H4 (cell line): ENCODE data around the gene FAM174C. TPM values are rescaled to one million over a fixed set of nuclear protein-coding genes. Genes with fewer than 3 reads are reported as not detected.

Source experiments
- DNase-seq: peaks from one replicate; pipeline ENCODE4 v3.0.0-alpha.2; 2015; ENCODE audit warnings: low spot score
- total RNA-seq: library from RNA; depleted of rRNA; stranded (reverse); fragments of >200 nt; shearing (Covaris generic); gene quantifications from 2 replicates; pipeline ENCODE4 v1.2.3, GENCODE V29; 2014; rRNA removed

Gene FAM174C
- 49.8 and 59.5 TPM in 2 replicates for total RNA-seq

DNA sequence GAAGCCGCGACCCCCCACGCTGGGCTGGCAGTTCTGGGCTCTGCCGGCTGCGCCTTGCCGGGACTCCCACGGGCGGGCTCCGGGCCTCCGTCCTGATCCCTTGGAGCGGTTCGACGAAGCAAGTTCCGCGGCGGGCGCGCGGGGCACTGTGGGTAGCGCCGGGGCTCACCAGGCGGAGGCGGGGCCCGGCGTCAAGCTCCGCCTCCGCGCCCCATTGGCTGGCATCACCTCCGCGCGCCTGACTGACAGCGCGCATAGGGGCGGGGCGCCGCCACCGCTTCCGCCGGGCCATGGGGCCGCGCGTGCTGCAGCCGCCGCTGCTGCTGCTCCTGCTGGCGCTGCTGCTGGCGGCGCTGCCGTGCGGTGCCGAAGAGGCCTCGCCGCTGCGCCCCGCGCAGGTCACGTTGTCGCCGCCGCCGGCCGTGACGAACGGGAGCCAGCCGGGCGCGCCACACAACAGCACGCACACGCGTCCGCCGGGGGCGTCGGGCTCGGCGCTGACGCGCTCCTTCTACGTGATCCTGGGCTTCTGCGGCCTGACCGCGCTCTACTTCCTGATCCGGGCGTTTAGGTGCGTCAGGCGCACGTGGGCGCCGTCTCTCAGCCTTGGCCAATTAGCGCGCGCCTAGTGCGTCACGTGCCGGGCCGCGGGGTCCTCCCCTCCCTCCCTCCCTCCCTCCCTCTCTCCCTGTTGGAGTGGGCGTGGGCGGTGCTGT is at the start of gene FAM174C:
FAM174C (plus strand) TSS at position 271 of the 716 bp plus-strand sequence; CDS start at position 291, 20 bp downstream.
- peak; percentile 95 for DNase-seq

DNA sequence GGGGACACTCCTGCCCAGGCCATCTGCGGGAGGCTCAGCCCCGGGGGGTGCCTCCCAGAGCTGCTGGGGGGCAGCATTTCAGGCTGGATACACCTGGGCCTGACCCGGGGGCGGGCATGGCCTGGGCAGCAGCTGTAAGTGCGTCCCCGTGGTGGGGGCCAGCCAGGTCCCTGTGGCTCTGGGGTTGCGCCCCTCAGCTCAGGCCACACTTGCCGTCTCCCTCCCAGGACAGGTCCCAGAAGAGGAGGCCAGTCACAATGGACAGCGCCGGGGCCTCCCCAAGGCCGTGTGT is 49.2 kb upstream of the FAM174C start:
- DNase-seq, result no peak

DNA sequence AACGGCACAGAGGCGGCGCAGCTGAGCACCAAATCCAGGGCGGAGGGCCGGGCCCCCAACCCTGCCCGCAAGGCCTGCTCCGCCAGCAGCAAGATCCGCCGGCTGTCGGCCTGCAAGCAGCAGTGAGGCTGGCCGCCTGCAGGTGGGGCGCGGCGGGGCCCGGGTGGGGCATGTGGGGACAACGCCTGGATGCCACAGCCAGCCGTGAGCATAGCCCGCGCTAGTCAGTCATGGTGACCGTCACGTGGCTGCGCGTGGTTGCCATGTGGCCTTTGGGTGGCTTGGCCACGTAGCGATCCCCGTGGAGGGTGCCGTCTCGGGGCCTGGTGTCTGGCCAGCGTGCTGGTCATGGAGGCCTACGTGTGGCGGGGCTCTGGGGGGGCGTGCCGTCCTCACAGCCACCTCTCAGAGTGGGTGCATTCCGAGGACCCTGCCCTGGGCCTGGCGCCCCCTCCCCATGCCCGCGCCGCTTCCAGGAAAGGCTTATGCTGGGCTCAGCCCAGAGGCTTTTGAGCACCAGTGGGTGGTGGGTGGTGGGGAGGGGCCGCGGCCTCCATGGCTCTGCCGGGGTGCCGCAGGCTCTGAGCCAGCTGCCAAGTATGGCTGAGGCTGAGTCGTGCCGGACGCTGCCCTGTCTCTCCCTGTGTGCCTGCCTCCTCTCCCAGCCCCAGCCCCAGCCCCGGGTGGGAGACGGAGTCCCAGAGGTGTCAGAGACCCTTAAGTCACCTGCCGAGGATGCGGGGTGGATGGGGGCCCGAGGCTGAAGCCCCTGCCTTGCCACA is 48.6 kb upstream of the FAM174C start:
- DNase-seq, result no peak

DNA sequence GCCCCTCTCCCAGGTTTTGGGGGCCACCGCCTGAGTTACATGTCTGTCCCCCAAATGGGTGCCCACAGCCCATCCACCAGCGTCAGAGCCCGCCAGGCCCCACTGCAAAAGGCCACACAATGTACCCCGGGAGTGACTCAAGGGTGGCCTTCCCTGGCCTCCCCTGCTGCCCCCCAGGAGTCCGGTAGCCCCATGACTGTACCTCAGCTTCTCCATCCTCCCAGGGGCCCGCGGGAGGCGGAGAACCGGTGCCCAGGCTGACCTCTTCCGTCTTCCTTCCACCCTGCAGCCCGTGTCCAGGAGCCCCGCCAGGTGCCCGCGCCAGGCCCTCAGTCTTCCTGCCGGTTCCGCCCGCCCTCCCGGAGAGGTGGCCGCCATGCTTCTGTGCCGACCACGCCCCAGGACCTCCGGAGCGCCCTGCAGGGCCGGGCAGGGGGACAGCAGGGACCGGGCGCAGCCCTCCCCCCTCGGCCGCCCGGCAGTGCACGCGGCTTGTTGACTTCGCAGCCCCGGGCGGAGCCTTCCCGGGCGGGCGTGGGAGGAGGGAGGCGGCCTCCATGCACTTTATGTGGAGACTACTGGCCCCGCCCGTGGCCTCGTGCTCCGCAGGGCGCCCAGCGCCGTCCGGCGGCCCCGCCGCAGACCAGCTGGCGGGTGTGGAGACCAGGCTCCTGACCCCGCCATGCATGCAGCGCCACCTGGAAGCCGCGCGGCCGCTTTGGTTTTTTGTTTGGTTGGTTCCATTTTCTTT is 47.9 kb upstream of the FAM174C start:
- DNase-seq, result no peak

DNA sequence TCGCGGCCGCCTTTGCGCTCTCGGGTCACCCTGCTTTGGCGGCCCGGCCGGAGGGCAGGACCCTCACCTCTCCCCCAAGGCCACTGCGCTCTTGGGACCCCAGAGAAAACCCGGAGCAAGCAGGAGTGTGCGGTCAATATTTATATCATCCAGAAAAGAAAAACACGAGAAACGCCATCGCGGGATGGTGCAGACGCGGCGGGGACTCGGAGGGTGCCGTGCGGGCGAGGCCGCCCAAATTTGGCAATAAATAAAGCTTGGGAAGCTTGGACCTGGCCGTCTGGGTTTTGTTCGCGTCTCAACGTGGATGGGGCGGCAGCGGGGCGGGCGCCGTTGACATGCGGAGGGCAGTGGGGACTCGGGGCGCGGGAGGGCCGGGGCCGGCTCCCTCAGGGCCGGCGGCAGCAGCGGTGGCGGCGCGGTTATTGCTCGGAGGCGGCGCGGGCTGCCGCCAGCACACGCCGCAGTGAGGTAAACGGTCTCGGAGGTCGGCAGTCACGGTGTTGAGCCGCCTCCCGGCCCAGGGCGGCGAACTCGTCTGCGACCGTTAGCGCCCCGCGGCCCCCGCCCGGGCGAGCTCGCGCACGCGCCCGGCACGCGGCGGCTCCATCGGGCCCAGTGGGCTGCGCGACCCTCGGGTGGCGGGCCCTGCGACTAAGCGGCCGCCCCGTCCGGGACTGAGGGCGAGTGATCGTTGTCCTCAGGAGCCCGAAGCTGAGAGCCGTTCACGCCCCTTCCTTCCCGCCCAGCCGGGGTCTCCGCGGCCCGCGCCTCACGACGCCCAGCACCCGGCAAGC is 47.0 kb upstream of the FAM174C start:
- DNase-seq, result no peak

DNA sequence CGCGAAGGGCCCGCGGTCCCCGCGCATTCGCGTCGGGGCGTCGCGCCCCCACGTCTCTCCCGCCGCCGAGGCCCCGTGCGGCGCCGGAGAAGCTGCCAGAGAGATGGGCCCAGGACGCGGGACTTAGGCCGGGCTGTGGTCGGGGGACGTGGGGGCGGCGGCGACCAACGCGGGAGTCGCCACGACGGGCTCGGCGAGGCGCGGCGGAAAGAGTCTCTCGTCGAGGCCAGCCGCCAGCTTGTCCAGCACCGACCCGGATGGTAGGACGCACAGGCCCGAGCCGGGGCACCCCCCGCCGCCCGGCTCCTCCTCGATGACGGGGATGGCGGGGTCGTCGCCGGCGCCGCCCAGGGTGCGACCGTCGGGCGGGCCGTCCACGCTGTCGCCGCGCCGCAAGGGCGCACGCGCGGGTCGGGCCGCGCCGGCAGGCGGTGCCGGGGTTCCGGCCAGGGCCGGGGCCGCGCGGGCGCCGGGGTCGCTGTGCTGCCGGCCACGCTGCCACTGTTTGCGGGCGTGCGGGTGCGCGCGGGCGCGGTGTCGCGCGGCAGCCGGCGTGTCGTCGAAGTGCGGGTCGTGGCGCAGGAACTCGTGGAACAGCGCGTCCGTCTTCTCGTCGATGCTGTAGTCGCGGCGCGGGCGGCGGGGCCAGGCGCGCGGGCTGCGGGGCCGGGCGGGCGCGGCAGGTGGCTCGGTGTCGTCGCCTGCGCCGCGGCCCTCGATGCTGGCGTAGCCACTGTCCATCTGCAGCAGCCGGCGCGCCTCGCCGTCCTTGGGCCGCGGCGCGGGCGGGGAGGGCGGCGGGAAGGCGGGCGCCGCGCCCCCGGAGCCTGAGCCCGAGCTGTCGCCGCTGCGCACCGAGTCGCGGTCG is 46.0 kb upstream of the FAM174C start:
- no peak for DNase-seq

DNA sequence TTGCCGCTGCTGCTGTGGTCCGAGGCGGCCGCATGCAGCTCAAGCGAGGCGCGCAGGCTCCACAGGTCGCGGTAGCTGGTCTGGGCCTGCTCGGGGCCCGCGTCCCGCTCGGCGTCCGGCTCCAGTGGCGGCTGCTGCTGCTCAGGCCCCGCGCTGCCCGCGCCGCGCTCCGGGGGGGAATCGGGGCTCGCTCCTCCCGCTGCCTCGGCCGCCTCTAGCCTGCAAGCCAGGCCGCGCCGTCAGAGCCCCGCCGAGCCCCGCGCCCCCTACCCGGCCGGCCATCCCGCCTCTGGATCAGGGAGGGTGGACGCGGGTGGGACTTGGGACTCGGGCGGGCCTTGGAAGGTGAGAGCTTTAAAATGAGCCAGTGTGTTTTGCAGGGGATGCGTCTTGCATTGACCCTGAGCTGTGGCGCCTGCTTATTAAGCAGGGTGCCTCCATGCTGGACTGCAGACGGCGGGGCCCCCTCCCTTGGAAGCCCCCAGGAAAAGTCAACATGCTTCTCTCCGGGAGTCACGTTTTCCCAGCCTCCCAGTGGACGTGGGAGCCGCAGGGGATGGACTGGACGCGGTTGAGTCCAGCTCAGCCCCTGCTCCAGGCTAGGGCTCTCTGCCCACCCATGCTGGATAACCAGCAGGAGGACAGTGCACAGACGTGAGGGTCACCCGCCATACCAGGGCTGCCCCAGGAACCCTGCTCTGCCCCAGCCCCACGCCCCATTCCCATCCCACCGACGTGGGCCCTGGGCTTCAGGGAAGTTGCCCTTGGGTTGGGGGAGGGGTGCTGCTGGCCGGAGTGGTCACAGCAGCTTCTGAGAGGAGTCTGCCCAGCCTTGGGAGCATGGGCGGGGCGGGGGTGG is 45.2 kb upstream of the FAM174C start:
- no peak for DNase-seq

DNA sequence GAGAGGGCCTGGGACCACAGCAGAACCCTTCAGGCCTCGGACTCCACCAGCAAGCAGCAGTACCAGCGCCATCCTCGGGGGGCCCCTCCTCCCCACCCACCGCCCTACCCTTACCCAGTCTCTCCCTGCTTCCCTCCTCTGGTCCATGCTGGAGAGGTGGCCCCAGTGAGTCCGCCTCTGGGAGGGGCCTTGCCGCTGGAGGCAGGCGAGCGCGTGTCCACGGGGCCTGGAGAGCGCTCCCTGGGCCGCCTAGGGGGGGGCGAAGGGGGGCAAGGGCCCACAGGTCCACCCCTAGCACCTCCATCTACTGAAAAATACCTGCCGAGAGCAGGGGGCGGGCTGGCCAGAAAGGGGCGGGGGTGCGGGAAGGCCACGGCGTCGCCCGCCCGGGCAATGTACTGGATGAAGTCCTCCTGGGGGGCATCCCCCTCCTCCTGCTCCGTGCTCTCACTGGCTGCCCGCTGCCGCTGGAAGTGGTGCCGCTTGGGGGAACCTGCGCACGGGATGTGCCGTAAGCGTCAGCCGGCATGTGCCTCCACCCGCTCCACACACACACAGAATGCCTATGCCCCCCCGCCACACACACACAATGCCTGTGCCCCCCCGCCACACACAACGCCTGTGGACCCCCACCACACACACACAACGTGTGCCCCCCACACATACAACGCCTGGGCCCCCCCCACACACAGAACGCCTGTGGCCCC is 44.4 kb upstream of the FAM174C start:
- no peak for DNase-seq

DNA sequence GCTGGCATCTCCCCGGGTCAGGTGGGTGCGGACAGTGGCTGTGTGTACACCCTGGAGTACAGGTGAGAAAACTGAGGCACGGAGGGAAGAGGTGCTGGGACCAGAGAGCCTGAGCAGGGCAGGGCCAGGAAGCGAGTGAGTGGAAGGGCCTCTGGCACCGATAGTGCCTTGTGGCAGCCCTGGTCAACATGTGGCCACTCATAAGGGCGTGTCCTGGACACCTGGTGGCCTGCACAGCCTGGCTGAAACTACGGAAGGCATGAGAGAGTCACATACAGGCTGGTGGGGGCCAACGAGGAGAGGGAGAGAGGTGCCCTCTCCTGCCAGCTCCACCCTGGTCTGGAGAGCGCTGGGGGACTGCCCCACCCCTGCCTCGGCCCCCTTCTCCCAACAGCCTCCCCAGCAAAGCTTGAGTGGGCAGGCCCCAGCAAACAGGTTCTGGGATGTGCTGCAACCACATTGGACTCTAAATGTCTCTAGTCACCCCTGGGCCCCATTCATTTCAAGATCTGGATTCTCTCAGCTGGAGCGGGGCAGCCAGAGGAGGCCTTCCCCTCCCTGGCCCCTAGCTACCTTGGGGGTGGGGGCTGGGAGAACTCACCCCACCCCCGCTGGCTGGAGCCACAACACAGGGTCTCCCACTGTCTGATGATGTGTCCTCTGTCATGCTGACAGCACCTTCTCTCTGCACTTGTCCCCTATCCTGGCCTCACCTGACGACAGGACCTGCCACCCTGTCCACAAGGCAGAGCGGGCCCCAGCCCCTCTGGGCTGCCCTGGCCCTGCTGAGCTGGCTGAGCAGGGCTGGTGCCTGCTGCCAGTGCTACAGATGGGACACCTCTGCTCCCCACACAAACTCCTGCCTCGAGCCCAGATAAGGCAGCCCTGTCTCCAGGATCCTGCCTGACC is 43.3 kb upstream of the FAM174C start:
- no peak for DNase-seq

DNA sequence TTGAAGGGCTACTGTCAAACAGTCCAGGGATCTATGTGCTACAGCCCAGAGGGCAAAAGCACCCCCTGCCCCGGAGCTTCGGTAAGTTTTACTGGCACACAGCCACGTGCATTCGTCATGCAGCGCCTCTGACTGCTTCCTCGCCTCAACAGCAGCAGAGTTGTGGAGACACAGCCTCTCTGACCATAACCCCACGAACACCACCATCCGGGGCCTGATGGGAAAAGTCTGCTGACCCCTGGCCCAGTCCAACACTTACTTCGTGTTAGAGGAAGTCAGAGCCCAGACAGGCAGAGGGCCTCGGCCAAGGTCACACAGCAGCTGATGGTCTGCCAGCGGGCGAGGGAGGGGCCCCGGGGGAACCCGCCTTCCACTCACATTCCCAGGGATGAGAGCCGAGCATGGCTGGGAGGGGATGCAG is 42.7 kb upstream of the FAM174C start:
- DNase-seq, result no peak

DNA sequence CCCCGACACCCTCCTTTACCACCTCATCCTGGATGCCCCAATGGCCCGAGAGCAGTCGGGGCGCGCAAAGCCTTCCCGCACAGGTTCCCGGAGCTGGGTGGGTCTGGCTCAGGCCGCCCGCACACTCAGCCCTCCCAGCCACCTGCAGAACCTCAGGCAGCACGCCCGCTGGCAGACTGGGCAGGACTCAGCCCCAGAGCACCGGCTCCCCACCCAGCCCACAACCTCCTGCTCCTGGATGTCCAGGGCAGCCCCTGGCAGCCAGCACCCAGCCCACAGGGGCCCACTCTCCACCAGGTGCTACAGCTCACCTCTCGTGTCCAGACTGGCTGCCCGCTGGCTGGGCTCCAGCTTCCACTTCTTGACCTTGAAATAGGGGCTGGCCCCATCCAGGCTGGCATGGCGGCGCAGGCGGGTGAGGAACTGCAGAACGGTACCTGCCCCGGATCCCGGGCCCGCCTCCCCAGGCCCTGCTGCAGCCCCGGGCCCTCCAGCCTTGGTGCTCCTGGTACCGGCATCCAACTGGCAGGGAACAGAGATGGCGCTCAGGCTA is 42.1 kb upstream of the FAM174C start:
- DNase-seq, result no peak

DNA sequence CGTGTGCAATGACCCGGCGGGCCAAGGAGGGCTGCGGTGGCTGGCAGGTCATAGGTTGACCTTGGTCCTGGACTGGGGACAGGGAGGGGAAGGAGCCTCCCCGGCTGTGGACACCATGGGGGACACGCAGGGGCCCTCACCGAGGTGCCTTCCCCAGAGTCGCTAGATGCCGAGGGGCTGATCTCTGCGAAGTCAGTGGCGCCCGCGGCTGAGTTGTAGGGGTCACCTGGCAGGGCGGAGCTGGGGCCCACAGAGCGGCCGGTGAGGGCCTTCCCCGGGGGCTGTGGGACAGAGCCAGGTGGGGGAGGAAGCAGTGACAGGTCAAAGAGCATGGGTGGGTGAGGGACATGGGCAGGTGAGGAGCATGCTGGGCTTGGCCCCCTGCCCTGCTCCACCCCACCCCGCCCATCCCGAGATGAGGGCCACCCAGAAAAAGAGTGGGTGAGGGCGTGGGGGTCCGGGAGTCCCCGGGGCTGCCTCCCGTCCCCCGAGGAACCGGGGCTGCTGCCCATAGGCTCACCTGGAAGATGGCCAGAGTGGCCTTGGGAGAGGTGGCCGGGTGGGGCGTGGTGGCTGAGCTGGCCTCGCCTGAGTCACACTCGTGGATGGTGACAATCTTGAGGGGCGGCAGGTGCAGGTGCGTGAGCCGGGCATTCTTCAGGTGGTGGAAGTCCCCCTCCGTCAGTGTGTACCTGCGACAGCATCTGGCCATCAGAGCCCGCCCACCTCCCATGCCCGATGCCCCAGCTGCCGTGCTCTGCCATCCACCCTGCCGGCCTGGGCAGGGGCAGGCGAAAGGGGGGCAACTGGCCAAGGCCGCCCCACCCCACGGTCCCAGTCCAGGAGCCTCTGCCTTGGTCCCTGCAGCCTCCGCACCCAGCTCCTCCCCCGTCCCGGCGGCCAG is 41.0 kb upstream of the FAM174C start:
- DNase-seq, result no peak

DNA sequence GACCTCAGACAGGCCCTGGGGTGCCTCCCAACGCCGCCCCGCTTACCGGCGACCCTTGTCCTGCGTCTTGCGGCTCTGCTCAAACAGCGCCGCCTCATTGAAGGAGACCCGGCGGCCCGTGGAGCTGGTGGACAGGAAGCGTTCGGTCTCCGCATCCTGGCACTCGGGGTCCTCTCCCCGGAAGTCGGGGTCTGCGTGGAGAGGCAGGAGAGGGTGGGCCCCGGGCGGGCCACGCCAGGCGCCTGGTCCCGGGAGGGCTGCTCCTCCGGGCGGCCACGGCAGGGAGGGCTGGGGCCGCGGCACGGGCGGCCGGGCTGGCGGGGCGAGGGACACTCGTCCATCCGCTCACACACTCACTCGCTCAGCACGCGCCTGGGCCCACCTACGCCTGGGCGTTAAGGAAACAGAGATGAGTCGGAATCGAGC is 40.4 kb upstream of the FAM174C start:
- no peak for DNase-seq

DNA sequence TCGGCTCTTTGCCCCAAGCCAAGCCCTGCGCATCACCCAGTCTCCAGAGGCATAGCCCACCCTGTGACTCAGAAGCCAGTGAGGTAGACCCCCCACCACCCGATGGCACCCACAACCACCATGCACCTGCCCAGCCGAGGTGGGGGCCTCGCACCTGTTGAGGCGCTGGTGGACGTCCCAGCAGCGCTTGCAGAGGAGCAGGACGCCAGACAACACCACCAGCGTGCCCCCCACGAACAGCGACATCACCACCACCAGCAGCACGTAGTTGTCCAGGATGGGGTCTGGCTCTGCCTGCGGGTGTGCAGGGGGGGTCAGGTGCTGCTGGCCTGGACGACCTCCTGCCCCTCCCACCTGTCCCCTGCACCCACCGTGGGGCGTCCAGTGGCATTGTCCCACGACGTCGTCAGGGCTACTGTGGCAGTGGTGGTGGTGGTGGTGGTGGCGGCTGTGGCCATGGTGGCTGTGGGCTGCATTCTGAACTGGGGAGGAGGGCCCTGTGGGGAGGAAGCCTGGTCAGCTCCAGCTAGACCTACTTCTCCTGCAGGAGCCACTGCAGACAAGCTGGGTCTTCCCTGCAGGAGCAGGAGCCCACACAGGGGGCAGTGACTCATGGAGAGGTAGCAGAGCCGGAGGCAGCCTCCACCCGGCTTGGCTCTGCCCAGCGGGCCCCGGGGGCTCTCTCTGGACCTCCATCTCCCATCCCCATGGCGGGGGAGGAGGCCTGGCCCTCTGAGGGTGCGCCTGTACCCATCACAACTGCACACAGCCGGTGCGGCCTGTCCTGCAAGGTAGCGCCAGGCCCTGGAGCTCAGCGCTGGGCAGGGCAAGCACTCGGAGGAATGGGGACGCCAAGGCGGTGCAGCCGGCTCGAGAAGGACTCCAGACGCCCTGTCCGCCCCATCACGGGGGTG is 39.4 kb upstream of the FAM174C start:
- DNase-seq, result no peak

DNA sequence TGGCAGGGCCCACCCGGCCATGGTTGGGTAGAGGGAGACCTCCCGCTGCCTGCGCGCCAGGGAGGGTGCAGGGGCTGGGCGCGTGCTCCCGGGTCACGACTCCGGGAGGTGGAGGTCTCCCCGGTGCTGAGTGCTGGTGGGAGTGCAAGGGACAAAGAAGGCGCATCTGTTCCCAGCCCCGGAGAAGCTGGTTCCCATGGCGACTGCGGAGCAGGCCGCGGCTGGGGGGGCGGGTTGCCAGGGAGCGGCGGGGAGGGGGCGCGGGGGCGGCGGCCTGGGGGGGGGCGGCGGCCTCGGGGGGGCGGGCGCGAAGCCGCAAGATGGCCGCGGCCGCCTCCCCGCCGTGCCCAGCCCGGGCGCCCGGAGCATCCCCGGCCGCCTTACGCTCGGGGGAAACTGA is 38.8 kb upstream of the FAM174C start:
- no peak for DNase-seq
